ENCODE results near the gene TUSC1. TPM values are rescaled to one million over a fixed set of nuclear protein-coding genes. Genes with fewer than 3 reads are reported as not detected.
A peak's percentile ranks its signal among the peaks of the same experiment; 100 is the strongest.

TUSC1 gene
- polyA plus RNA-seq (2011; rRNA removed) (4.6 and 5.6 TPM in 2 replicates), polyA minus RNA-seq (2011; rRNA and poly(A)+ RNA removed) (1.7 and 1.9 TPM in 2 replicates)

DNA sequence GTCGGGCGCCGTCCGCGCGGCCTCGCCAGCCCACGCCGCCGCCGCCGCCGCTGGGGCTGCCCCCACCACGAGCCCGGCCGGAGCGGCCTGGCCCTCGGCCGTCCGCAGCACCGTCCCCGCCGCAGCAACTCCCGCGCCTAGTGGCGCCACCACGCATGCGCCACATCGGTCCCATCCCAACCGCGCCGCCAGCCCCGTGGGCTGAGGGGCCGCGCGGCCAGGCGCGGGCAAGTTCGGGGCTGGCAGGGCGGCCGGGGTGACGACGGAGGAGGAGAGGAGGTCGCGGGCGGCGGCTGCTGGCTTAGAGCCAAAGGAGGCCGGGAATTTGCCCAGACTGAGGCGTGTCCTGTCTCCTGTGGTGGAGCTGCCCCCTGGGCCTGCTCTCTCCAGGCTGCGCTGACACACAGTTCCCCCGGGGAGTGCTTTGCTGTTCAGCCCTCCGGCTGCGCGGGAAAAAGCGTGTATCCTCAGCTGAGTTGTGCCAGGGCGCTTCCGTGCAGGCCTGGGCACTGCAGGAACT, at the start of gene TUSC1:
TUSC1 (minus strand) TSS at position 298 of the 520 bp plus-strand sequence; CDS start at position 166, 132 bp downstream.
- TF ChIP-seq, protein P1, sequence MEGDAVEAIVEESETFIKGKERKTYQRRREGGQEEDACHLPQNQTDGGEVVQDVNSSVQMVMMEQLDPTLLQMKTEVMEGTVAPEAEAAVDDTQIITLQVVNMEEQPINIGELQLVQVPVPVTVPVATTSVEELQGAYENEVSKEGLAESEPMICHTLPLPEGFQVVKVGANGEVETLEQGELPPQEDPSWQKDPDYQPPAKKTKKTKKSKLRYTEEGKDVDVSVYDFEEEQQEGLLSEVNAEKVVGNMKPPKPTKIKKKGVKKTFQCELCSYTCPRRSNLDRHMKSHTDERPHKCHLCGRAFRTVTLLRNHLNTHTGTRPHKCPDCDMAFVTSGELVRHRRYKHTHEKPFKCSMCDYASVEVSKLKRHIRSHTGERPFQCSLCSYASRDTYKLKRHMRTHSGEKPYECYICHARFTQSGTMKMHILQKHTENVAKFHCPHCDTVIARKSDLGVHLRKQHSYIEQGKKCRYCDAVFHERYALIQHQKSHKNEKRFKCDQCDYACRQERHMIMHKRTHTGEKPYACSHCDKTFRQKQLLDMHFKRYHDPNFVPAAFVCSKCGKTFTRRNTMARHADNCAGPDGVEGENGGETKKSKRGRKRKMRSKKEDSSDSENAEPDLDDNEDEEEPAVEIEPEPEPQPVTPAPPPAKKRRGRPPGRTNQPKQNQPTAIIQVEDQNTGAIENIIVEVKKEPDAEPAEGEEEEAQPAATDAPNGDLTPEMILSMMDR (IDR thresholded peaks at IDR 0.05; ENCODE audit: insufficient read depth, low read depth, low read length) = no peak
- no peaks in the 10 kb centered on the region for H3K27me3 ChIP-seq (ENCODE audit: control insufficient read depth, insufficient read depth, low read length)
- no peaks in the 10 kb centered on the region for H3K36me3 ChIP-seq (ENCODE audit: control insufficient read depth, insufficient read depth, low read length)
- POLR2A ChIA-PET = no interaction called here
- peak; percentile 19 for DNase-seq (ENCODE audit: low read depth)
- CTCF ChIA-PET = no interaction called here
- peak within 1 kb of the TSS; percentile 85 for H3K4me3 ChIP-seq (ENCODE audit: low read depth, low read length)

DNA sequence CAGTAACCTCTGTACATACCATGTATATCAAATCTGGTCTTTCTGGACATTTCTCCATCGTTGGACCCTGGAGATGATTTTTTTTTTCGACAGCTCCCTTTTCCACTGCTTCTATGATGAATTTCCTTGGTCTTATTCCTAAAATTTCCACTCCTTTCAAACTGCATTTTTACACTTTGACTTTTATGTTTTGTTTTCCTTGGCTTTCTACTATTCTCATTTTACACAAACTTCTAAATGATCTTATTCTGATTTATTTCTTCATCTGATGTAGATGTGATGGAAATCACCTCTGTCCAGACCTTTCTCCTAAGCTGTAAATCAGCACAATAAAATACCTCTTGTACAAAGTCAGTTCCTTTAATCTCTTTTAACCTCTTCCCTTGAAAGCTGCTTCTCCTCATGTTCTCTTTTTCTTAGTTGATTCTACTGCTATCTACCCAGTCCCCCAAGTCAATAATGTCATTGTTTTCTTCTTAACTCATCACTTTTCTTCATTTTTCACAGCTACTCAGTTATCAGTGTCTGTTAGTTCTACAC, 48.7 kb upstream of the TUSC1 start:
- no peaks in the 10 kb centered on the region for H3K36me3 ChIP-seq (ENCODE audit: control insufficient read depth, insufficient read depth, low read length)
- CTCF ChIA-PET = no interaction called here
- H3K4me3 ChIP-seq (ENCODE audit: low read depth, low read length) = no peak overlapping the region
- no peaks in the 10 kb centered on the region for H3K27me3 ChIP-seq (ENCODE audit: control insufficient read depth, insufficient read depth, low read length)
- POLR2A ChIA-PET = no interaction called here
- TF ChIP-seq, protein P1 (IDR thresholded peaks at IDR 0.05; ENCODE audit: insufficient read depth, low read depth, low read length) = no peak
- DNase-seq (ENCODE audit: low read depth) = no peak

DNA sequence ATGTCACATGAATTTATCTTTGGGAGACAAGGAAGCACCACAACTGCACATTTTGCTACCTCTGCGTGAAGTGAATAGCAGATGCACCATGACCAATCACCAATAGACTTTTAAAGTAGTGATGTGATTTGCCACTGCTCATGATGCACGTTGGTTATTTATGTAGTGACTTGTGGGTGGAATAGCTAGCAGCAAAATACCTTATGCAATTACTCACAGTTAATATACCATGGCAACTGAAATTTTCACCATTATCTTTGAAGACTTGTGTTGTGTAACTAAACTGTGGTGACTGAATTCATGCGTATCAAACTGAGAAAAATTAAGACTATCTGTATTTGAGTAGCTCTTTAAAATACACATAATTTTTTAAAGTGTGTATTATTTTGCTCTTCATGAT, 46.2 kb upstream of the TUSC1 start:
- DNase-seq (ENCODE audit: low read depth) = no peak
- CTCF ChIA-PET = interaction anchor here (0.6 to 1.3 kb wide), 3 partner anchors 8 to 314 kb away, joined by 3 read pairs; no protein-coding TSS in a partner anchor
- Histone ChIP-seq H3K36me3 (ENCODE audit: control insufficient read depth, insufficient read depth, low read length) (no peaks in the 10 kb centered on the region), H3K4me3 (ENCODE audit: low read depth, low read length) (no peak overlapping the region), H3K27me3 (ENCODE audit: control insufficient read depth, insufficient read depth, low read length) (no peaks in the 10 kb centered on the region)
- POLR2A ChIA-PET = no interaction called here
- TF ChIP-seq, protein P1 (IDR thresholded peaks at IDR 0.05; ENCODE audit: insufficient read depth, low read depth, low read length) = no peak

DNA sequence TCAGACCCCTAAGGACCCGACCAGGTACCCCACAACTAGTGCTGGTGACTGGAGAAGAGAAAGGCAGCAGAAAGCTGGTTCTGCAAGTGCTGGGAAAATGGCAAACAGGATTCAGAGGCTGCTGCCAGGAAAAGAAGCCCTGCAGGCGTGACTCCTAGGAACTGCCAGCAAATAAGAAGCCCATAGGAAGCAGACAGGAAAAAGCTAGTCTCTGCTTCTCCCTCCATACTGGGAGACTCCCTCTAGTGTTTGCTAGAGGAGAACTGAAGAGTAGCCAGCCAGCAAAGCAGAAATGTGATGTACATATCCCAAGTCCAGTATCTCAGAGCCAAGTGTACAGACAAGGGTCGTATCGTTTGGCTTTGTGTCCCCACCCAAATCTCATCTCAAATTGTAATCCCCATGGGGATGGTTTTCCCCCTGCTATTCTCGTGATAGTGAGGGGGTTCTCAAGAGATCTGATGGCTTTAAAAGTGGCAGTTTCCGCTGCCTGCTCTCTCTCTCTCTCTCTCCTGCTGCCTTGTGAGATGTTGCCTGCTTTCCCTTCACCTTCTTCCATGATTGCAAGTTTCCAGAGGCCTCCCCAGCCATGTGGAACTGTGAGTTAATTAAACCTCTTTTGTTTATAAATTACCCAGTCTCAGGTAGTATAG, 38.1 kb upstream of the TUSC1 start:
- no peak overlapping the region for H3K4me3 ChIP-seq (ENCODE audit: low read depth, low read length)
- TF ChIP-seq, protein P1 (IDR thresholded peaks at IDR 0.05; ENCODE audit: insufficient read depth, low read depth, low read length) = peak; percentile 54
- POLR2A ChIA-PET = no interaction called here
- CTCF ChIA-PET = interaction anchor here (0.7 to 1.6 kb wide), 6 partner anchors 8 to 84 kb away, joined by 3 to 4 read pairs (median 3); no protein-coding TSS in a partner anchor
- no peaks in the 10 kb centered on the region for H3K27me3 ChIP-seq (ENCODE audit: control insufficient read depth, insufficient read depth, low read length)
- peak; percentile 4 for DNase-seq (ENCODE audit: low read depth)
- H3K36me3 ChIP-seq (ENCODE audit: control insufficient read depth, insufficient read depth, low read length) = no peaks in the 10 kb centered on the region

DNA sequence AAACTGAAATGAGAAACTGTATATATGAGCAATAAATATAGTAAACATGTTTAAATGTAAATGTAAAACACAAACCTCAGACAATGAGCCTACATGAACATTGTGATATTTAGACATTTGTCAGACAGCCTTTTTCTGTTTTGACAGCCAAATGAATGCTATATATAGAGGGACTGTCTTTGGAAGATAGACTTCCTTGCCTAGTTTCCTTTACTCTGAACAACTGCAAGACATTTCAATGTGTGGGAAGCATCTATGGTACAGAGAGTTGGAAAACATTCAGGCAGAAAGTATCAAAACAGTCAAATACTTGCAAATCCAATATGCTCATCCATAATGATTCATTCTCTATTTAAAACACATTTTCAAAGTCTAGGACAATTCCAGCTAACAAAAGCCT, 31.7 kb upstream of the TUSC1 start:
- H3K27me3 ChIP-seq (ENCODE audit: control insufficient read depth, insufficient read depth, low read length) = no peaks in the 10 kb centered on the region
- H3K36me3 ChIP-seq (ENCODE audit: control insufficient read depth, insufficient read depth, low read length) = no peaks in the 10 kb centered on the region
- TF ChIP-seq, protein P1 (IDR thresholded peaks at IDR 0.05; ENCODE audit: insufficient read depth, low read depth, low read length) = no peak
- no peak overlapping the region for H3K4me3 ChIP-seq (ENCODE audit: low read depth, low read length)
- CTCF ChIA-PET = no interaction called here
- POLR2A ChIA-PET = no interaction called here
- DNase-seq (ENCODE audit: low read depth) = no peak
